ENCODE data around the gene FAM43A. TPM values are rescaled to one million over a fixed set of nuclear protein-coding genes. Genes with fewer than 3 reads are reported as not detected.

FAM43A gene
- total RNA-seq, 4 donors from 2014 or later, result 24.5 to 42.8 (median 32.5) TPM

DNA sequence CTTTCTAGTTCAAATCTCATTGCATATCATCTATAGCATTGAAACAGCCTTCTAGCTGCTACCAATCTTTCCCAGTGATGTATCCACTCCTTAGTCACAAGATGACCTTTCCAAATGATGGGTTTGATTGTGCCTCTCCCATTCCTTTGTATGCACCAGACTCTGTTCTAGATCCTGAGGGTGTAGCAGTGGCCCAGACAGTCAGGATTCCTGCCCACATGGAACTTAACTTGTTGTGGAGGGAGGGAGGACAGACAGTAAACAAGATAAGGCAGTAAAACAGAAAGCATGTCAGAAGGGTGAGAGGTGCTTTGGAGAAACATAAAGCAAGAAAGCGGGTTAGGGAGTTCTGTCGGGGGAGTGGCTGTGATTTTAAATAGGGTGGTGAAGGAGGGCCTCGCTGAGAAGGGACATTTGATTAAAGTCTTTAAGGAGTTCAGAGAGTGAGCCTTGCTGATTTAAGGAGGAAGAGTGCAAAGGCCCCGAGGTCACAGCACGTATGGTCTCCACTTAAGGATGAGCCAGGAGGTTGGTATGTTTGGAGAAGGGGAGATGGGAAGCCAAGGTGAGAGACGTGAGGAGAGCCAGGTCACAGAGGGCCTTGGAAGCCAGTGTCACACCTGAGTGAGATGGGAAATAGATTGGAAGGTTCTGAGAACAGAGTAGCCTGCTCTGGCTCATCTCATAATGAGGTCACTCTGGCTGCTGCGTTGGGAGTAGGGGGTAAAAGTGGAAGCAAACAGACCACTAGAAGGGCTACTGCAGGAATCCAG is 38.3 kb downstream of the FAM43A start:
- no peak for DNase-seq (ENCODE audit: extremely low spot score)
- intact Hi-C loops (cut with DNase I), result no loop called here
- no peaks in the 10 kb centered on the region for H3K4me1 ChIP-seq
- H3K27me3 ChIP-seq, result no peaks in the 10 kb centered on the region
- no peaks in the 10 kb centered on the region for H3K36me3 ChIP-seq
- H3K4me3 ChIP-seq, result no peak overlapping the region
- H3K9me3 ChIP-seq, result no peaks in the 10 kb centered on the region
- TF ChIP-seq POLR2A (IDR thresholded peaks at IDR 0.05; ENCODE audit: low read depth) (no peak), CTCF (IDR thresholded peaks at IDR 0.05) (no peak)
- no peak overlapping the region for H3K27ac ChIP-seq (replicated peaks in 1 of 4)
- 70% methylated on average over 6 of the region's 7 CpGs for WGBS

DNA sequence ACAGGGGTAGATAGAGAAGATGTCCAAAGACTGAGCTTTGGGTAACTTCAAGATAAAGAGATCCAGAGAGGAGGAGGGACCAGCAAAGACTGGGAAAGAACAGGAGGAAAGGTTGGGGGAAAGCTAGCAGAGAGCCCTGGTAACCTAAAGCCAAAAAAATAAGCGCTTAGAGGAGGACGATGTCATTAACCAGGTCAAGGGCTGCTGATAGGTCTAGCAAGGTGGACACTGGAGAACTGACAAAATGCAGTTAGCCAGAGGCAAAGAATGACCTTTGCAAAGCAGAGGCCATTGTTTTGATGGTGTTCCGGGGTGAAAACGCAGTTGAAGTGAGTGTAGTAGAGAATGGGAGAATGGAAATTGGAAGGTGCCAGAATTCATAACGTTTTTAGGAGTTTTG is 39.7 kb downstream of the FAM43A start:
- no peaks in the 10 kb centered on the region for H3K27me3 ChIP-seq
- H3K4me1 ChIP-seq, result no peaks in the 10 kb centered on the region
- no peaks in the 10 kb centered on the region for H3K36me3 ChIP-seq
- H3K9me3 ChIP-seq, result no peaks in the 10 kb centered on the region
- DNase-seq (ENCODE audit: extremely low spot score), result no peak
- TF ChIP-seq POLR2AphosphoS5 (IDR thresholded peaks at IDR 0.05) (no peak), POLR2A (IDR thresholded peaks at IDR 0.05; ENCODE audit: low read depth) (no peak), EP300 (IDR thresholded peaks at IDR 0.05) (no peak), CTCF (IDR thresholded peaks at IDR 0.05) (no peak)
- WGBS, result 71% methylated on average over 5 of the region's 5 CpGs
- no peak overlapping the region for H3K4me3 ChIP-seq
- no peak overlapping the region for H3K27ac ChIP-seq (replicated peaks in 1 of 4)
- intact Hi-C loops (cut with DNase I), result no loop called here

- Histone ChIP-seq H3K9me3 (no peaks in the 10 kb centered on the region), H3K27me3 (peaks cover 0 to 13% (median 0%) of the 10 kb centered on the region in 4 donors), H3K4me1 (no peaks in the 10 kb centered on the region), H3K4me3 (no peak overlapping the region), H3K36me3 (no peaks in the 10 kb centered on the region), H3K27ac (replicated peaks in 1 of 4) (no peak overlapping the region)
- no peak for DNase-seq (ENCODE audit: extremely low spot score)
- TF ChIP-seq POLR2A (IDR thresholded peaks at IDR 0.05; ENCODE audit: low read depth), result no peak
- no peak for TF ChIP-seq CTCF (IDR thresholded peaks at IDR 0.05)
- no peak for TF ChIP-seq EP300 (IDR thresholded peaks at IDR 0.05)
- TF ChIP-seq POLR2AphosphoS5 (IDR thresholded peaks at IDR 0.05), result no peak
- intact Hi-C loops (cut with DNase I), result no loop called here
- 67% methylated on average over 11 of the region's 11 CpGs for WGBS
These were observed 41.9 kb downstream of the FAM43A start for GRCh38 chr3:194727435-194728128.

GRCh38 chr3:194728986-194729385 is 43.3 kb downstream of the FAM43A start:
- no peaks in the 10 kb centered on the region for H3K4me1 ChIP-seq

GRCh38 chr3:194730365-194730764 is 44.7 kb downstream of the FAM43A start:
- no peaks in the 10 kb centered on the region for H3K4me1 ChIP-seq
- no peak for TF ChIP-seq EP300 (IDR thresholded peaks at IDR 0.05)
- no peak for TF ChIP-seq POLR2AphosphoS5 (IDR thresholded peaks at IDR 0.05)
- TF ChIP-seq CTCF (IDR thresholded peaks at IDR 0.05), result no peak
- TF ChIP-seq POLR2A (IDR thresholded peaks at IDR 0.05; ENCODE audit: low read depth), result no peak
- peaks cover 0 to 9% (median 3%) of the 10 kb centered on the region in 4 donors for H3K9me3 ChIP-seq
- 71% methylated on average over 10 of the region's 10 CpGs for WGBS
- H3K4me3 ChIP-seq, result no peak overlapping the region
- H3K27ac ChIP-seq (replicated peaks in 1 of 4), result no peak overlapping the region
- H3K27me3 ChIP-seq, result peaks cover 0 to 18% (median 0%) of the 10 kb centered on the region in 4 donors
- no peak for DNase-seq (ENCODE audit: extremely low spot score)
- no peaks in the 10 kb centered on the region for H3K36me3 ChIP-seq
- intact Hi-C loops (cut with DNase I), result no loop called here

More at GRCh38 chr3:194728986-194729385, 43.3 kb downstream of the FAM43A start:
- 96% methylated on average over 2 of the region's 2 CpGs for WGBS
- TF ChIP-seq EP300 (IDR thresholded peaks at IDR 0.05), result no peak
- no peak for DNase-seq (ENCODE audit: extremely low spot score)
- intact Hi-C loops (cut with DNase I), result no loop called here
- Histone ChIP-seq H3K27me3 (peaks cover 0 to 18% (median 0%) of the 10 kb centered on the region in 4 donors), H3K4me3 (no peak overlapping the region), H3K9me3 (no peaks in the 10 kb centered on the region), H3K27ac (replicated peaks in 1 of 4) (no peak overlapping the region), H3K36me3 (no peaks in the 10 kb centered on the region)
